NCI-H1694 treated with DMSO at 0.1 percent for 48 hours (cell line): ENCODE results near the gene COLGALT1.

Experiments
- DNase-seq: peaks from one replicate; lab custom pipeline; 2025; lab: John Stamatoyannopoulos, UW

The COLGALT1 gene

DNA sequence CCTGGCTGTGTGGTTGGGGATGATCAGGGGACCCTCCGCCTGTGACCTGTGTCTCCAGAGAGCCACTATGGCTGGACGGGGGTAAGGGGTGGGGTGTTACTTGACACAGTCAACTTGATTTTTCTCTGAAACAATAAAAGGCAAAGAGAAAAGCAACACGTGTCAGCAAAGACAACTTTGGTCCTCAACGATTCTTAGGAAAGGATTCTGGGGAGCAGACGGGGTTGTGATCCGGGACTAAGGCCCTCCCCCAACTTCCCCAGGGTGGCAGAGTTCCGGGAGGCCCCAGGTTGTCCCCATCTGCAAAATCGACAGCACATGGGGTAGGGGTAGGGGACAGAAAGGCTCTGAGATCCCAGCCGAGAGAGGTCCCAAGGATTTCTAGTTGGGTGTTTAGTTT, 46.2 kb downstream of the COLGALT1 start:
- no peak for DNase-seq

DNA sequence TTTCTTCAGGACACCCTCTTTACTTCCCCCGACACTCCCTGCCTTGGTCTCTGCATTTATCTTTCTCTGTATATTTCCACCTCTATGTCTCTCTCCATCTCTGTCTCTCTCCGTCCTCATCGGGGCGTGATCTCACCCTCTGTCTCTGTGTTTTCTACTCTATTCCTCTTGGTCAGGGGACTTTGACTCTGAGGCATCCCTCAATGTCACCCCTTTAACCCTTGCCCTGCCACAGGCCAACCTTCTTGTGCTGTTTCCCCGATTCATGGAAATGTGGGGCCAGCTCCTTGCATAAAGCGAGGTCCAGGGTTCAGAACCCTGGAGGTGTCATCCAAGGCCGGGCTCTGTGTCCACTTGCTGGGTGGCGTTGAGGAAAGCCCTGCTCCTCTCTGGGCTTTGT, 46.8 kb downstream of the COLGALT1 start:
- DNase-seq: no peak

- no peak for DNase-seq
Observed at GRCh38 chr19:17602872-17603510, 47.5 kb downstream of the COLGALT1 start.

- no peak for DNase-seq
Observed at GRCh38 chr19:17604372-17605025, 49.0 kb downstream of the COLGALT1 start.

DNA sequence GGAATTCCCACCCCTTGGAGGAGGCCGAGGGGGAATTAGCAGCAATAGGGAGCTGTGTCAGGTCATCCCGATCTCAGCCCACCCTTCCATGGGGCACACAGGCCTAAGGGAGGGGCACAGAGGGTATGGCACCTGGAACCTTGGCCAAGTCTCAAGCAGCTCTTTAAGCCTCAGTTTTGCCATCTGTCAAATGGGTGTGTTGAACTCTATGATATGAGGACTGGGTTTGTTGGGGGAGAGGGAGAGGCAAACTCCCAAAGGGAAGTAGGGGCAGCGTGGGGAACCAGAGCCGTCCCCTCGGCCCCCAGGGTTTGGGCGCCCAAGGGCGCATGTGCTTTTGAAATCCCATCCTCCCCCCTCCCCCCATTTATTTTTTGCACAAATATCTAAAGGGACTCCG, 49.7 kb downstream of the COLGALT1 start:
- no peak for DNase-seq

- no peak for DNase-seq
Observed at GRCh38 chr19:17605761-17606589, 50.5 kb downstream of the COLGALT1 start.

DNA sequence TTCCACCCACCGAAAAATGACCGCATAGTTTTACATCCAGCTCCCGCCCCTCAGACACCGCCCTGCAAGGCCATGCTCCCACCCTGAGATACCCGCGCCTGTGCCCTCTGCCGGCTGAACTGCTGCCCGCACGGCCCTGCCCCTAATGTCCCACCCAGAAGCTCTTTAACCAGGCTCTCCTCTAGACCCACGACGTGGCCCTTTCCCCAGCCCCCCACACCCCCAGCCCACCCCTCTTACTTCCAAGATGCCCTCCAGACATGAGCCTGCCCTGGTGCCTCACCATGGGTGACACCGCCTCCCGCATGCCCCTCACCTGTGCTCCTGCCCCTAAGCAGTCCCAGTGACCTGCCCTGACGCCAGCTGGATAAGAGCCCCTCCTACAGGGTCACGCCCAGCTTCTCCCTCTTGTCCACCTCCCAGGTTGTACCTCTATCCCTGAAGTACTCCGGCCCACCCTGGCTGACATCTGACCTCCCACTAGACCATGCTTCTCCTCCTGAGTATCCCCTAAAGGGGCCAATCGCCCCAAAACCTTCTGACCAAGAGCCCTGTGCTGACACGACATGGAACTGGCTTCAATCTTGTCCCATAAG, 51.2 kb downstream of the COLGALT1 start:
- no peak for DNase-seq

DNA sequence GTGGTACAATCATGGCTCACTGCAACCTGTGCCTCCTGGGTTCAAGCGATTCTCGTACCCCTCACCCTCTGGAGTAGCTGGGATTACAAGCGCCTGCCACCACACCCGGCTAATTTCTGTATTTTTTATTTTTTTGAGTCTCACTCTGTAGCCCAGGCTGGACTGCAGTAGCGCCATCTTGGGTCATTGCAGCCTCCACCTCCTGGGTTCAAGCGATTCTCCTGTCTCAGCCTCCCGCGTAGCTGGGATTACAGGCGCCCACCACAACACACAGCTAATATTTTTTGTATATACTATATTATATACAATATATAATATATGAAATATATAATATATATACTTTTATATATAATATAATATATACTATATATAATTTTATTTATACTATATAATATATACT, 52.5 kb downstream of the COLGALT1 start:
- no peak for DNase-seq

DNA sequence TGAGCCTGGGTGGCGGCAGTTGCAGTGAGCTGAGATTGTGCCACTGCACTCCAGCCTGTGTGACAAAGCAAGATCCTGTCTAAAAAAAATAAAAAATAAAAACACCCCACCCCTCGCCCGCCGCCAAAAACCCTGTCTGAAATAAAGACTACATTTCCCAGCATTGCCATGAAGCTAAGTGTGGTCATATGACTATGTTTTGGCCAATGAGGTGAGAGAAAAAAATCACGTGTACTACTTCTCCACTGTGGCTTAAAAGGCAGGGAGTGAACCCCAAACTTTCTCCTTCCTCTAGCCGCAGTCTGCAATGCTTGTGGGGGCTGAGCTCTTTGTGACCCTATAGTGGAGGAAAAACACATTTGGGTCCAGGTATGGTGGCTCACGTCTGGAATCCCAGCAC, 54.9 kb downstream of the COLGALT1 start:
- no peak for DNase-seq

DNA sequence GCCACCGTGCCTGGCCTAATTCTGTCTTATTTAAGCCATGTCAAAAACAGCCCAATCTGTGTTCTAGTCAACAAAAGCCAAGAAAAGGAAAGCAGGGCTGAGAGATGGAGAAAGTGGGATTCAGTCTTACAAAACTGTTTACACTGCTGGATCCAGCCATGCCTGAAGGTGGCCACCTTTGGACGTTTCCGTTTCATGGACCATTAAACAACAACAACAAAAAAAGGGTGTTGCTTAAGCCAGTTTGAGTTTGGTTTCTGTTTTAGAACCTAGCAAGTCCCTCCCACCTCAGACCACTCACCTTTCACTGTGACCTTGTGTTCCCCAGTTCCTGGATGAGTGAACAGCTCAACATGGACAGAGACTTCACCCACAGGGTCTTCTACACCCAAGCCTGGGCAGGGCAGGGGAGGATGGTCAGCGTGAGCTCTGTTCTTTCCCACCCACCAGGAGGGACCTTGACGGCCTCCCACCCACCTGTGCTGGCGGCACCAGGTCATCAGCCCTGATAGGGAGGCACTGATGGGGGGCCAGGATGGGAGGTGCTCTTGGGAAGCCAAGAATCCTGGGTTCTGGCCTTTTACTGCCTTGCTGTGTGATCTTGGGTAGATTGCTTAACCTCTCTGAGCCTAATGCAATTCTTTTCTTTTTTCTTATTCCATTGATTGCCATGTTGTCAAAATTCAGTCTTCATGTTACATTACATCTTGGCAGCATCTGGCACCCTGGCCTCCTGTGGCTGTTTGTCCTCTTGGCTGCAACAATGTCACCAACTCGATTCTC, 56.2 kb downstream of the COLGALT1 start:
- DNase-seq: no peak

DNA sequence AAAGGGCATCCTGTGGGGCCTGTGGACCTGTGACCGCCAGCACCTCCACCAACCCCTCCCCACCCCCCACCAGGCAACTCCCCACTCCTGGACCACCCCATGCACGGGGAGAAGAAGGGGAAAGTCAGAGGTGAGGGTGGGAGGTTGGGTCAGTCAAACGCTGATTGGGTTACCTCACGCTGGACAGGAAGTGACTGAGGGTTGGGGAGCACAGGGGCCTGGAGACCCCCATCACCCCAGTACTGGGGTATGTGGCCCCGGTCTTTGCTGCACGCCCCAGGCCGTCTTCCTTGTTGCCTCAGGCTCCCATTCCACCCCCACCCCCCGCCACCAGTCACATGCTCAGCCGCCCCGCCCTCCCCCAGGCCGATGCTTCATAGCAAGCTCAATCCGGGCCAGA, 59.0 kb downstream of the COLGALT1 start:
- DNase-seq: no peak

DNA sequence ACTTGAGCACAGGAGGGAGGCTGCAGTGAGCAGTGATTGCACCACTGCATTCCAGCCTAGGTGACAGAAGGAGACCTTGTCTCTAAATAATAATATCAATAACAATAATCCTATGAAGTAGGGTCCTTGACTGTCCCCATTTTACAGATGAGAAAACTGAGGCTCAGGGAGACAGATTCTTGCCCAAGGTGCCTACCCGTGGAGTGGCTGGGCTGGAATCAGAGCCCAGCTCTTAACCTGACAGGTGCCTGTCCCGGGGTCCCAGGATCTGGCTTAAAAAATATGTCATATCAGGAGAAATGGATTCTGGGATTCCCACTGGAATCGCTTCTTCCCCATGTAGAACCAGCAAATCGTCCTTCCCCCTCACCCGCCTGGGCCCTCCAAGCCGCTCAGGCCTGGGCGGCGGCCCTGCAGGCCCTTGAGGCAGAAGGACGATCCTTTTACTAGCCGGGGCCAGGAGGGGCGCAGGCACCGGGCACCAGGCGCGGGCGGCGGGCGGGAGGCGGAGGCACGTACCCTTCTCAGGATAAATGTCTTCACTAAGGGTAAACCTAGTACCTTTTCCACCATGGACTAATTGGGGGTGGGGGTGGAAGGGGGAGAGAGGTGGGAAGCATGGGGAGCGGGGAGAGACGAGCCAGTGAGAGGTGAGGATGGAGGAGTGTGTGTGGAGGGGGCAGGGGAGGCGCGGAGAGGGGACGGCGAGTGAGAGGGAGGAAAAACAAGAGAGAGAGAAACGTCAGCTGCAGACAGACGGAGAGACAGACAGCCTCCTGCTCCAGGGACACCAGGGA, 60.6 kb downstream of the COLGALT1 start:
- DNase-seq: no peak

- DNase-seq: no peak
Observed at GRCh38 chr19:17616686-17616960, 61.2 kb downstream of the COLGALT1 start.

GRCh38 chr19:17616961-17617806, 61.7 kb downstream of the COLGALT1 start:
- no peak for DNase-seq

- no peak for DNase-seq
Observed at GRCh38 chr19:17617807-17618192, 62.4 kb downstream of the COLGALT1 start.

- no peak for DNase-seq
Observed at GRCh38 chr19:17618281-17618903, 62.9 kb downstream of the COLGALT1 start.

DNA sequence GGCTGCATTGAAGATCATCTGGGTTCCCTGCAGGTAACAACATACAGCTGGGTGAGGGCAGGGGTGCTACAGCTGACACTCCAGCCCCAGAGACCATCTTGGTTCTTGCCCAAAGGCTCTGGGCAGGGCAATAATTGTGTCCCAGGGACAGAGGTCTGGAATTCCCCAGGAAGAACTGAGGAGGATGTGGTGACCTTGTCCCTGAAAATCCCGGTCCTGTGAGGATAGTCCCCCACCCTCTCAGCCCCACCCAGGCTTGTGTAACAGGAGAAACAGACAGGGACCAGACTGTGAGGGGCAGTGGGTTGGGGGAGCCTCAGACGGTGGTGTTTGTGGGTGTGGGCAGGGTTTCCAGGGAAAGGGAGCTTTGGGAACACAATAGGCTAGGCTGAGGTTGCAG, 63.5 kb downstream of the COLGALT1 start:
- DNase-seq: no peak

GRCh38 chr19:17620696-17621095, 65.2 kb downstream of the COLGALT1 start:
- no peak for DNase-seq

DNA sequence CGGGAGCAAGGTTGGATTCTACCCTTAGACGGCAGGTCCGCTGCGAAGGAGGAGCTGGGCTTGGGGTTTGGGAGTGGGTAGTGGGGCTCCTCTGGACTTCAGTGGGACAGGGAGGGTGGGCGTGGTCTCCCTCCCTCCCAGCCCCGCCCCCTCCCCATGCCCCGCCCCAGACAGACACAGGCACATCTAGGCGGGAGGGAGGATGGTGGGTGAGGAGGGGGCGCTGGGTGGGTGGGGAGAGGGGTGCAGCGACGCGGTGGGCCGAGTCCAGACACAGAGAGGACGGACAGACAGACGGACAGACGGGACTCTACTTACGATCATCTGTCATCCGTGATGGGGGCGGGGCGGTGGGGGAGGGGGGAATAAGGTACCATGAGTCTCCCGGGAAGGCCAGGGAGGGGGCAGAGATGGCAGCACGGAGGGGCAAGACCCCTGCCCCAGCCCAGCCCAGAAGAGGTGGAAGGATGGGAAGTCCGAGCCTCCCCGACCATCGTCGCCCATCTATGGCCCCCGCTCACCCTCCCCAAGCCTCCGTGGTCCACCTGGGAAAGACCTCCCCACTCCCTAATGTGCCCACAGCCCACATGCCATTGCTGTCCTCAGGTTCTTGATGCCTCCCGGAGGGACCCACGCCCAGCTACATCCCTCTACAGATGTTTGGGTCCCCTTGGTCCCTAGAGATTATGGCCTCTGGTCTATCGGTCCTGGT, 67.9 kb downstream of the COLGALT1 start:
- no peak for DNase-seq
